H1 (cell line): ENCODE data around the gene NSD2. TPM values are rescaled to one million over a fixed set of nuclear protein-coding genes. Genes with fewer than 3 reads are reported as not detected.

Experiments
- CTCF ChIA-PET: fragments of 300-600 bp; sonication (Branson Sonifier 250); formaldehyde crosslinking; loops from one replicate; lab custom pipeline; 2021; ENCODE audit not compliant: partially characterized antibody; lab: Charles Lee
- POLR2A ChIA-PET: fragments of 300-600 bp; sonication (Branson Sonifier 250); formaldehyde crosslinking; loops from one replicate; lab custom pipeline; 2021; ENCODE audit warnings: inconsistent platforms; ENCODE audit not compliant: partially characterized antibody; lab: Charles Lee
- DNase-seq, 2 experiments: peaks; one replicate each; pipeline versions ENCODE4 v3.0.0 to v3.0.0-alpha.2; 2010 to 2022; ENCODE audit warnings: low spot score in 2 of 2, low read depth in 1 of 2, mixed read lengths in 1 of 2
- FAIRE-seq: peaks from 2 replicates; lab custom pipeline; 2011; peaks lifted over from hg19 to GRCh38; lab: Jason Lieb, UNC
- H2AFZ ChIP-seq: 2 replicates; pipeline ENCODE4 v1.8.1; 2012; ENCODE audit warnings: low read length, inconsistent platforms
- H2AK5ac ChIP-seq: 2 replicates; pipeline ENCODE4 v1.6.1; 2013; ENCODE audit warnings: low read depth, low read length
- H2BK120ac ChIP-seq: replicated peaks from 2 replicates; pipeline ENCODE3; 2013; ENCODE audit warnings: low read depth, low read length, inconsistent platforms
- H2BK12ac ChIP-seq: 2 replicates; pipeline ENCODE4 v1.6.1; 2013; ENCODE audit warnings: low read depth, low read length
- H2BK15ac ChIP-seq: 2 replicates; pipeline ENCODE4 v1.6.1; 2013; ENCODE audit warnings: low read length
- H2BK20ac ChIP-seq: 2 replicates; pipeline ENCODE4 v1.6.1; 2013; ENCODE audit warnings: low read length
- H2BK5ac ChIP-seq: 2 replicates; pipeline ENCODE4 v1.6.1; 2013; ENCODE audit warnings: low read depth, low read length
- H3K14ac ChIP-seq: 2 replicates; pipeline ENCODE4 v1.6.1; 2013; ENCODE audit warnings: inconsistent platforms; ENCODE audit not compliant: insufficient read length
- H3K18ac ChIP-seq: 2 replicates; pipeline ENCODE4 v1.6.1; 2013; ENCODE audit warnings: low read length; ENCODE audit errors: extremely low read depth
- H3K23ac ChIP-seq: 2 replicates; pipeline ENCODE4 v1.6.1; 2013; ENCODE audit warnings: inconsistent platforms; ENCODE audit not compliant: insufficient read length
- H3K23me2 ChIP-seq: 2 replicates; pipeline ENCODE4 v1.6.1; 2013; ENCODE audit warnings: low read depth, low read length
- H3K27ac ChIP-seq: 2 replicates; pipeline ENCODE4 v1.6.1; 2011; ENCODE audit warnings: low read depth, low read length, inconsistent platforms
- H3K27me3 ChIP-seq, 4 experiments: replicated peaks in 1 of 4; 1 replicate in 1 of 4; 2 replicates in 3 of 4; pipeline versions ENCODE4 v1.6.1 to v1.8.1; 2011 to 2013; ENCODE audit warnings: low read length in 3 of 4, mild to moderate bottlenecking in 3 of 4, inconsistent platforms in 2 of 4, mixed read lengths in 2 of 4, moderate library complexity in 1 of 4; ENCODE audit not compliant: control insufficient read depth in 3 of 4, insufficient read depth in 3 of 4; ENCODE audit errors: extremely low read depth in 1 of 4
- H3K36me3 ChIP-seq, 4 experiments: 2 replicates each; pipeline versions ENCODE4 v1.6.1 to v1.8.1; 2011 to 2013; ENCODE audit warnings: mild to moderate bottlenecking in 4 of 4, low read length in 3 of 4, moderate library complexity in 2 of 4, control low read depth in 1 of 4, inconsistent platforms in 1 of 4; ENCODE audit not compliant: insufficient read depth in 4 of 4, control insufficient read depth in 2 of 4
- H3K4ac ChIP-seq: replicated peaks from 2 replicates; pipeline ENCODE3; 2013; ENCODE audit warnings: low read length, low read depth, mixed read lengths, inconsistent platforms; ENCODE audit not compliant: insufficient read length
- H3K4me1 ChIP-seq, 4 experiments: replicated peaks in 1 of 4; 1 replicate in 1 of 4; 2 replicates in 3 of 4; pipeline versions ENCODE4 v1.6.1 to v1.8.1; 2011 to 2013; ENCODE audit warnings: low read length in 3 of 4, inconsistent platforms in 2 of 4, mixed read lengths in 1 of 4; ENCODE audit not compliant: insufficient read depth in 4 of 4, control insufficient read depth in 3 of 4
- H3K4me2 ChIP-seq, 2 experiments: 2 replicates each; pipeline versions ENCODE4 v1.6.1 to v1.8.1; 2011 to 2013; ENCODE audit warnings: low read depth in 2 of 2, low read length in 2 of 2, control low read depth in 1 of 2, inconsistent platforms in 1 of 2, mild to moderate bottlenecking in 1 of 2; ENCODE audit not compliant: insufficient read depth in 1 of 2
- H3K4me3 ChIP-seq, 4 experiments: fragments of 200-600, 300-600 bp in 1 of 4; sonication (generic), shearing (Covaris generic), sonication (Bioruptor Twin) in 1 of 4; 2 replicates each; pipeline versions ENCODE4 v1.5.1 to v1.8.1; 2011 to 2016; ENCODE audit warnings: low read length in 4 of 4, low read depth in 3 of 4, control low read depth in 2 of 4, inconsistent platforms in 2 of 4, mild to moderate bottlenecking in 2 of 4, mixed read lengths in 1 of 4, moderate library complexity in 1 of 4; ENCODE audit not compliant: insufficient read depth in 2 of 4; ENCODE audit errors: extremely low read depth in 1 of 4
- H3K56ac ChIP-seq: replicated peaks from 2 replicates; pipeline ENCODE3; 2013; ENCODE audit warnings: low read depth, mild to moderate bottlenecking, mixed read lengths, low read length, inconsistent platforms; ENCODE audit not compliant: insufficient read length
- H3K79me1 ChIP-seq: 2 replicates; pipeline ENCODE4 v1.6.1; 2013; ENCODE audit warnings: low read depth, low read length, control low read depth
- H3K79me2 ChIP-seq, 2 experiments: 2 replicates each; pipeline versions ENCODE4 v1.6.1 to v1.8.1; 2012 to 2013; ENCODE audit warnings: low read length in 2 of 2, mild to moderate bottlenecking in 2 of 2, inconsistent platforms in 1 of 2; ENCODE audit not compliant: insufficient read depth in 2 of 2, control insufficient read depth in 1 of 2
- H3K9ac ChIP-seq, 4 experiments: replicated peaks in 1 of 4; 1 replicate in 1 of 4; 2 replicates in 3 of 4; pipeline versions ENCODE4 v1.6.1 to v1.8.1; 2011 to 2013; ENCODE audit warnings: low read depth in 3 of 4, low read length in 3 of 4, control low read depth in 2 of 4, mild to moderate bottlenecking in 2 of 4, moderate library complexity in 2 of 4, inconsistent platforms in 1 of 4; ENCODE audit errors: extremely low read depth in 1 of 4
- H3K9me3 ChIP-seq, 2 experiments: 2 replicates each; pipeline versions ENCODE4 v1.6.1 to v1.8.1; 2012 to 2013; ENCODE audit warnings: mild to moderate bottlenecking in 2 of 2, moderate library complexity in 2 of 2, control low read depth in 1 of 2, inconsistent platforms in 1 of 2, low read depth in 1 of 2, low read length in 1 of 2, mixed read lengths in 1 of 2; ENCODE audit not compliant: insufficient read depth in 2 of 2
- H4K20me1 ChIP-seq, 2 experiments: replicated peaks in 1 of 2; 2 replicates each; pipeline versions ENCODE3 to v1.8.1; 2011 to 2013; ENCODE audit warnings: inconsistent platforms in 2 of 2, low read length in 2 of 2, mild to moderate bottlenecking in 1 of 2; ENCODE audit not compliant: insufficient read depth in 2 of 2, control insufficient read depth in 1 of 2
- H4K5ac ChIP-seq: 2 replicates; pipeline ENCODE4 v1.6.1; 2013; ENCODE audit warnings: low read length, low read depth, mixed read lengths, inconsistent platforms; ENCODE audit not compliant: insufficient read length
- H4K8ac ChIP-seq: 2 replicates; pipeline ENCODE4 v1.8.0; 2013; ENCODE audit warnings: mild to moderate bottlenecking, moderate library complexity, low read length, inconsistent platforms; ENCODE audit not compliant: insufficient read depth; ENCODE audit errors: extremely low read depth
- H4K91ac ChIP-seq: replicated peaks from 2 replicates; pipeline ENCODE3; 2013; ENCODE audit warnings: low read length, mixed read lengths, inconsistent platforms; ENCODE audit not compliant: insufficient read length
- ATF2 ChIP-seq: IDR thresholded peaks from 2 replicates; pipeline ENCODE4 v1.6.1; 2012; ENCODE audit warnings: low read length, inconsistent platforms
- BCL11A ChIP-seq, 2 experiments: IDR thresholded peaks; one replicate each; pipeline ENCODE4 v1.6.1; 2011; ENCODE audit warnings: low read depth in 2 of 2, low read length in 2 of 2, mild to moderate bottlenecking in 2 of 2
- CEBPB ChIP-seq: IDR thresholded peaks from 2 replicates; pipeline ENCODE4 v1.6.1; 2012; ENCODE audit warnings: low read depth, low read length
- CHD2 ChIP-seq: IDR thresholded peaks from 2 replicates; pipeline ENCODE4 v1.6.1; 2012; ENCODE audit warnings: low read length, improper control_type of control experiment
- E2F6 ChIP-seq: IDR thresholded peaks from 2 replicates; pipeline ENCODE4 v1.6.1; 2012; ENCODE audit warnings: inconsistent platforms
- MAX ChIP-seq: IDR thresholded peaks from 2 replicates; pipeline ENCODE4 v1.6.1; 2012; ENCODE audit warnings: inconsistent platforms
- NANOG ChIP-seq: IDR thresholded peaks from 2 replicates; pipeline ENCODE4 v1.6.1; 2011; ENCODE audit warnings: low read length, low read depth, mild to moderate bottlenecking, inconsistent platforms; ENCODE audit not compliant: insufficient read depth, poor library complexity, severe bottlenecking
- RBBP5 ChIP-seq: IDR thresholded peaks from 2 replicates; pipeline ENCODE4 v1.7.1; 2012; ENCODE audit warnings: low read depth, mild to moderate bottlenecking, inconsistent platforms, low read length, moderate library complexity, borderline replicate concordance
- RXRA ChIP-seq: IDR thresholded peaks from 2 replicates; pipeline ENCODE4 v1.6.1; 2011; ENCODE audit warnings: low read depth, mild to moderate bottlenecking, low read length, moderate library complexity; ENCODE audit not compliant: insufficient read depth
- SIN3A ChIP-seq, 2 experiments: IDR thresholded peaks in 1 of 2; conservative IDR thresholded peaks in 1 of 2; 2 replicates each; pipeline ENCODE4 v1.6.1; 2011 to 2012; ENCODE audit warnings: low read length in 2 of 2, improper control_type of control experiment in 1 of 2, low read depth in 1 of 2, mild to moderate bottlenecking in 1 of 2
- TBP ChIP-seq: IDR thresholded peaks from 2 replicates; pipeline ENCODE4 v1.6.1; 2011; ENCODE audit warnings: low read depth, low read length, improper control_type of control experiment
- TCF12 ChIP-seq: IDR thresholded peaks from 2 replicates; pipeline ENCODE4 v1.6.1; 2011; ENCODE audit warnings: low read depth, mild to moderate bottlenecking, low read length
- WGBS, 2 experiments: shearing (Covaris generic) in 1 of 2; methylation state at CpG; one replicate each; pipeline versions ENCODE4 v1.1.6 to v1.1.7; 2013 to 2015; ENCODE audit warnings: low lambda C conversion rate in 2 of 2, mixed read lengths in 2 of 2, inconsistent platforms in 1 of 2, low coverage in 1 of 2, missing lambda C conversion rate in 1 of 2; ENCODE audit not compliant: insufficient replicate concordance in 2 of 2, insufficient coverage in 1 of 2, insufficient read length in 1 of 2; ENCODE audit errors: extremely low coverage in 1 of 2, missing lambda C conversion rate in 1 of 2; 5-methylcytosine and 5-hydroxymethylcytosine counted together
- polyA plus RNA-seq, 7 experiments: library from polyadenylated mRNA; depleted of rRNA in 3 of 7; stranded (reverse) in 5 of 7; unstranded in 2 of 7; fragments of >200 nt in 5 of 7; fragments of 200-250 nt in 2 of 7; gene quantifications; 1 replicate in 5 of 7; 2 replicates in 1 of 7; 4 replicates in 1 of 7; pipeline versions ENCODE4 v1.2.1 to v1.2.3, GENCODE V29; 2011 to 2013; ENCODE audit warnings: missing spikeins in 2 of 7, mixed read lengths in 2 of 7
- total RNA-seq: library from RNA; stranded (reverse); fragmentation: NEBNext Ultra II Directional; extraction: Animal tissue kit (Norgen Biotek cat#: 25700); gene quantifications from 2 replicates; pipeline ENCODE4 v1.2.1, GENCODE V29; 2021

Gene NSD2
- total and polyA plus RNA-seq, 2 of the 8 experiments (the other 6 are each of a cell fraction or from before 2014, with no cell fraction given), result 26.7 to 129 TPM

GRCh38 chr4:1841887-1842210 lies 29.3 kb upstream of the NSD2 start:
- no peak overlapping the region for H2BK120ac ChIP-seq
- no peaks in the 10 kb centered on the region for H3K23me2 ChIP-seq
- no peak overlapping the region for H2BK12ac ChIP-seq
- no peak overlapping the region for H3K4me2 ChIP-seq
- H3K4me1 ChIP-seq, result no peaks in the 10 kb centered on the region
- H3K27ac ChIP-seq, result no peak overlapping the region
- peaks cover 10% of the 10 kb centered on the region for H3K79me1 ChIP-seq
- no peak overlapping the region for H3K14ac ChIP-seq
- no peak overlapping the region for H3K56ac ChIP-seq
- FAIRE-seq (no peak), DNase-seq (no peak)
- H2AK5ac ChIP-seq, result no peak overlapping the region
- no peak overlapping the region for H4K8ac ChIP-seq
- H3K9ac ChIP-seq, result no peak overlapping the region
- H3K79me2 ChIP-seq, result no peaks in the 10 kb centered on the region
- H3K36me3 ChIP-seq, result peaks cover 0 to 10% (median 5%) of the 10 kb centered on the region in 4 experiments; a peak in 5 of 8 replicates
- no peak overlapping the region for H4K5ac ChIP-seq
- H3K4ac ChIP-seq, result no peak overlapping the region
- H2BK15ac ChIP-seq, result no peak overlapping the region
- no peaks in the 10 kb centered on the region for H3K9me3 ChIP-seq
- no peak overlapping the region for H2BK5ac ChIP-seq
- peaks cover 1 to 19% of the 10 kb centered on the region in 2 experiments for H4K20me1 ChIP-seq
- H4K91ac ChIP-seq, result no peak overlapping the region
- H3K23ac ChIP-seq, result no peak overlapping the region
- CTCF ChIA-PET, result interaction anchor here (0.6 to 3.1 kb wide), 8 partner anchors 9 to 320 kb away, joined by 3 to 16 read pairs (median 3); no protein-coding TSS in a partner anchor
- no peaks in the 10 kb centered on the region for H3K27me3 ChIP-seq
- no peak overlapping the region for H2BK20ac ChIP-seq
- no peak overlapping the region for H3K18ac ChIP-seq
- no peak overlapping the region for H3K4me3 ChIP-seq
- WGBS, 2 experiments, result 93% methylated on average over 9 of the region's 9 CpGs; no CpG with 5 or more reads in 1 of the 2 experiments
- H2AFZ ChIP-seq, result no peak overlapping the region
- POLR2A ChIA-PET, result interaction anchor here (1.2 kb wide), 1 partner anchor 130 kb away, joined by 3 read pairs; the partner anchor contains the start of gene SLBP
- TF ChIP-seq CEBPB (no peak), E2F6 (no peak), RXRA (no peak), SIN3A (conservative IDR thresholded peaks at IDR 0.05 in 1 of 2, IDR thresholded peaks at IDR 0.05 in 1 of 2; ENCODE audit: low read depth in 1 of 2, low read length in 2 of 2) (no peak), MAX (no peak), NANOG (no peak), BCL11A (IDR thresholded peaks at IDR 0.05; ENCODE audit: low read depth in 2 of 2, low read length in 2 of 2) (no peak), TCF12 (no peak), TBP (no peak), ATF2 (no peak), RBBP5 (no peak), CHD2 (no peak)
